SH-SY5Y (cell line): Measurements from ENCODE around the gene SEL1L2.

Experiments used
- GATA2 ChIP-seq: IDR thresholded peaks from 2 replicates; pipeline ENCODE4 v1.6.1; 2011; ENCODE audit warnings: mild to moderate bottlenecking, low read depth, low read length
- GATA3 ChIP-seq: IDR thresholded peaks from 2 replicates; pipeline ENCODE4 v1.6.1; 2011; ENCODE audit warnings: low read depth, mild to moderate bottlenecking, low read length, moderate library complexity

GRCh38 chr20:13922241-13922640, 68.2 kb downstream of the SEL1L2 start:
- no peak for TF ChIP-seq GATA2
- TF ChIP-seq GATA3, result no peak
